ENCODE data around the gene PDS5B. TPM values are rescaled to one million over a fixed set of nuclear protein-coding genes. Genes with fewer than 3 reads are reported as not detected.
A peak's percentile ranks its signal among the peaks of the same experiment; 100 is the strongest.

PDS5B gene
- total RNA-seq, 4 donors from 2014 or later = 18.0 to 27.3 (median 21.2) TPM

GRCh38 chr13:32587011-32587810 lies 959 bp downstream of the PDS5B start:
- H3K36me3 ChIP-seq = no peaks in the 10 kb centered on the region
- in situ Hi-C loops (cut with MboI; ENCODE audit: low sequenced_read_pairs in 4 of 4) = loop anchor here (10.0 to 25.0 kb wide), 5 partner anchors 48 to 1125 kb away; partner anchors contain the start of gene KL (in 1 of the 4)
- DNase-seq (peak; percentile 63 to 68), ATAC-seq (peak; percentile 67 to 68)
- H3K9me3 ChIP-seq = no peaks in the 10 kb centered on the region
- H3K4me1 ChIP-seq = peaks cover 27 to 33% of the 10 kb centered on the region in 2 donors
- peak in 1 of 2 donors; percentile 38 for TF ChIP-seq POLR2A (IDR thresholded peaks at IDR 0.05)
- TF ChIP-seq CTCF (IDR thresholded peaks at IDR 0.05 in 4 of 5, conservative IDR thresholded peaks at IDR 0.05 in 1 of 5) = peak in 2 of 5 experiments; percentile 25 to 31
- peak overlapping the region; percentile 62 to 77 (median 74) for H3K4me3 ChIP-seq
- peak overlapping the region; percentile 89 to 94 (median 92) for H3K27ac ChIP-seq
- no peaks in the 10 kb centered on the region for H3K27me3 ChIP-seq
- intact Hi-C loops (cut with DNase I; ENCODE audit: low total_unique reads) = loop anchor here (5.0 to 10.0 kb wide), 4 partner anchors 160 to 1135 kb away; partner anchors contain the start of genes KL, N4BP2L1 and STARD13

GRCh38 chr13:32587811-32588170 lies 1.5 kb downstream of the PDS5B start:
- Histone ChIP-seq H3K27ac (peak overlapping the region; percentile 89 to 94 (median 92)), H3K36me3 (no peaks in the 10 kb centered on the region), H3K9me3 (no peaks in the 10 kb centered on the region), H3K27me3 (no peaks in the 10 kb centered on the region), H3K4me1 (peaks cover 27 to 33% of the 10 kb centered on the region in 2 donors), H3K4me3 (peak overlapping the region; percentile 62 to 77 (median 74))
- no peak for DNase-seq
- no peak for ATAC-seq
- in situ Hi-C loops (cut with MboI; ENCODE audit: low sequenced_read_pairs in 4 of 4) (loop anchor here (10.0 to 25.0 kb wide), 5 partner anchors 47 to 1125 kb away; partner anchors contain the start of gene KL (in 1 of the 4)), intact Hi-C loops (cut with DNase I; ENCODE audit: low total_unique reads) (loop anchor here (5.0 to 10.0 kb wide), 4 partner anchors 160 to 1135 kb away; partner anchors contain the start of genes KL, N4BP2L1 and STARD13)
- TF ChIP-seq POLR2A (IDR thresholded peaks at IDR 0.05) (no peak), CTCF (IDR thresholded peaks at IDR 0.05 in 4 of 5, conservative IDR thresholded peaks at IDR 0.05 in 1 of 5) (no peak)

- no peak for ATAC-seq
- DNase-seq = no peak
- peak overlapping the region; percentile 59 to 94 (median 92) for H3K27ac ChIP-seq
- intact Hi-C loops (cut with DNase I; ENCODE audit: low total_unique reads) (loop anchor here (5.0 to 10.0 kb wide), 4 partner anchors 161 to 1134 kb away; partner anchors contain the start of genes KL, N4BP2L1 and STARD13), in situ Hi-C loops (cut with MboI; ENCODE audit: low sequenced_read_pairs in 4 of 4) (loop anchor here (10.0 to 25.0 kb wide), 5 partner anchors 46 to 1124 kb away; partner anchors contain the start of gene KL (in 1 of the 4))
- peak overlapping the region; percentile 3 to 76 (median 38) for H3K4me3 ChIP-seq
- TF ChIP-seq CTCF (IDR thresholded peaks at IDR 0.05 in 4 of 5, conservative IDR thresholded peaks at IDR 0.05 in 1 of 5) (no peak), POLR2A (IDR thresholded peaks at IDR 0.05) (no peak)
- H3K4me1 ChIP-seq = peaks cover 27 to 33% of the 10 kb centered on the region in 2 donors
- H3K9me3 ChIP-seq = no peaks in the 10 kb centered on the region
- H3K27me3 ChIP-seq = no peaks in the 10 kb centered on the region
- H3K36me3 ChIP-seq = no peaks in the 10 kb centered on the region
These were observed 2.5 kb downstream of the PDS5B start for GRCh38 chr13:32588736-32589135.

- H3K9me3 ChIP-seq = no peaks in the 10 kb centered on the region
- peak overlapping the region; percentile 59 to 94 (median 92) for H3K27ac ChIP-seq
- TF ChIP-seq POLR2A (IDR thresholded peaks at IDR 0.05) (no peak), CTCF (IDR thresholded peaks at IDR 0.05 in 4 of 5, conservative IDR thresholded peaks at IDR 0.05 in 1 of 5) (no peak)
- no peaks in the 10 kb centered on the region for H3K27me3 ChIP-seq
- in situ Hi-C loops (cut with MboI; ENCODE audit: low sequenced_read_pairs in 4 of 4) = loop anchor here (10.0 to 25.0 kb wide), 5 partner anchors 45 to 1123 kb away; partner anchors contain the start of gene KL (in 1 of the 4)
- H3K4me1 ChIP-seq = peaks cover 27 to 39% of the 10 kb centered on the region in 2 donors
- intact Hi-C loops (cut with DNase I; ENCODE audit: low total_unique reads) = loop anchor here (5.0 to 10.0 kb wide), 4 partner anchors 162 to 1133 kb away; partner anchors contain the start of genes KL, N4BP2L1 and STARD13
- DNase-seq (no peak), ATAC-seq (no peak)
- no peaks in the 10 kb centered on the region for H3K36me3 ChIP-seq
- peak overlapping the region in 1 of 4 donors; percentile 5 for H3K4me3 ChIP-seq
These were observed 3.2 kb downstream of the PDS5B start for GRCh38 chr13:32589471-32589870.

Data from gastrocnemius medialis (tissue), 4 donors.